DND-41 (cell line): ENCODE results near the gene CCNB2.
"Not testable (repeated sequence)": the region's sequence is repeated elsewhere in the genome, so short reads cannot be mapped to it uniquely, and the experiment has no call there.

Experiments
- CTCF ChIP-seq: IDR thresholded peaks from 2 replicates; pipeline ENCODE4 v1.5.1; 2012; ENCODE audit warnings: borderline replicate concordance, low read length, moderate library complexity, mild to moderate bottlenecking; ENCODE audit not compliant: poor library complexity, severe bottlenecking; ENCODE audit errors: extremely low read depth
- EZH2 ChIP-seq: IDR thresholded peaks from 3 replicates; pipeline ENCODE4 v1.6.1; 2012; ENCODE audit warnings: borderline replicate concordance, low read depth, mild to moderate bottlenecking, moderate library complexity, low read length, inconsistent platforms; ENCODE audit not compliant: severe bottlenecking

- not testable (repeated sequence) for TF ChIP-seq CTCF, EZH2
Measured at GRCh38 chr15:59125683-59126082, 20.7 kb downstream of the CCNB2 start.
